Kidney (tissue), 14 donors: ENCODE results near the gene GSTT2B. TPM values are rescaled to one million over a fixed set of nuclear protein-coding genes. Genes with fewer than 3 reads are reported as not detected.
"Not testable (repeated sequence)": the region's sequence is repeated elsewhere in the genome, so short reads cannot be mapped to it uniquely, and the experiment has no call there.

Experiments used
- DNase-seq, 5 donors: peaks; one replicate each; pipeline ENCODE4 v3.0.0-alpha.2; 2013 to 2020
- FAIRE-seq: peaks from 2 replicates; lab custom pipeline; 2012; peaks lifted over from hg19 to GRCh38; lab: Jason Lieb, UNC
- H3K27ac ChIP-seq, 2 donors: one replicate each; pipeline ENCODE4 v1.7.0; 2013; ENCODE audit warnings: low read depth in 2 of 2, low read length in 2 of 2, inconsistent platforms in 1 of 2
- H3K27me3 ChIP-seq: one replicate; pipeline ENCODE4 v1.7.1; 2013; ENCODE audit warnings: low read length, inconsistent platforms; ENCODE audit not compliant: control insufficient read depth, insufficient read depth
- H3K36me3 ChIP-seq, 3 donors: one replicate each; pipeline versions ENCODE4 v1.7.0 to v1.7.1; 2013; ENCODE audit warnings: low read length in 3 of 3, control low read depth in 1 of 3, inconsistent platforms in 1 of 3; ENCODE audit not compliant: insufficient read depth in 3 of 3, control insufficient read depth in 2 of 3
- H3K4me1 ChIP-seq, 3 donors: one replicate each; pipeline versions ENCODE4 v1.7.0 to v1.7.1; 2013; ENCODE audit warnings: low read length in 3 of 3, inconsistent platforms in 1 of 3, low read depth in 1 of 3; ENCODE audit not compliant: control insufficient read depth in 2 of 3, insufficient read depth in 2 of 3
- H3K4me3 ChIP-seq, 3 donors: one replicate each; pipeline versions ENCODE4 v1.7.0 to v1.8.1; 2013; ENCODE audit warnings: low read length in 3 of 3, control low read depth in 1 of 3, inconsistent platforms in 1 of 3
- H3K9ac ChIP-seq, 3 donors: one replicate each; pipeline versions ENCODE4 v1.7.0 to v1.7.1; 2013; ENCODE audit warnings: low read length in 3 of 3, control low read depth in 1 of 3, inconsistent platforms in 1 of 3
- H3K9me3 ChIP-seq, 3 donors: one replicate each; pipeline versions ENCODE4 v1.7.0 to v1.7.1; 2013; ENCODE audit warnings: low read length in 3 of 3, control low read depth in 1 of 3, inconsistent platforms in 1 of 3; ENCODE audit not compliant: control insufficient read depth in 2 of 3, insufficient read depth in 1 of 3
- CTCF ChIP-seq: IDR thresholded peaks from 3 replicates; pipeline ENCODE4 v1.5.1; 2012; ENCODE audit warnings: mild to moderate bottlenecking, moderate library complexity, borderline replicate concordance; ENCODE audit not compliant: insufficient read depth; ENCODE audit errors: extremely low read depth
- intact Hi-C: fragments of 100-400 bp; cut with DNase I; formaldehyde crosslinking; loops from one replicate; pipeline ENCODE4 v1.11.1; 2022
- polyA plus RNA-seq: library from polyadenylated mRNA; stranded (reverse); fragments of 350-450 nt; fragmentation: Illumina TruSeq; extraction: RNeasy Lipid Tissue Mini Kit (QIAGEN cat#74804); gene quantifications from one replicate; pipeline ENCODE4 v1.2.3, GENCODE V29; 2014; ENCODE audit warnings: low read depth, low replicate concordance; ENCODE audit not compliant: insufficient read depth
- total RNA-seq: library from RNA; stranded (reverse); fragmentation: NEBNext Ultra II Directional; extraction: Animal tissue kit (Norgen Biotek cat#: 25700); gene quantifications from one replicate; pipeline ENCODE4 v1.2.1, GENCODE V29; 2021
- donor health status: control.
- donor health status: control.
- donor health status: control.
- donor health status: control.
- donor health status: control.
- donor health status: DM: yes; HTN: yes; CAD: no.
- donor health status: Normal renal cell carcinoma (clear cell type).

Gene GSTT2B
- total and polyA plus RNA-seq, 2 donors from 2014 or later = 10.8 to 20.6 TPM

GRCh38 chr22:23926561-23926960, 34.4 kb downstream of the GSTT2B start:
- TF ChIP-seq CTCF = no peak
- DNase-seq (no peak), FAIRE-seq (no peak)
- H3K4me1 ChIP-seq = no peaks in the 10 kb centered on the region
- H3K9ac ChIP-seq = no peak overlapping the region
- peaks cover 0 to 9% (median 3%) of the 10 kb centered on the region in 3 donors for H3K9me3 ChIP-seq
- no peak overlapping the region for H3K4me3 ChIP-seq
- no peaks in the 10 kb centered on the region for H3K27me3 ChIP-seq
- H3K27ac ChIP-seq = no peak overlapping the region
- peaks cover 0 to 12% (median 0%) of the 10 kb centered on the region in 3 donors for H3K36me3 ChIP-seq
- intact Hi-C loops = no loop called here

GRCh38 chr22:23925020-23925606, 35.9 kb downstream of the GSTT2B start:
- TF ChIP-seq CTCF = no peak
- peaks cover 0 to 12% (median 0%) of the 10 kb centered on the region in 3 donors for H3K36me3 ChIP-seq
- intact Hi-C loops = no loop called here
- H3K4me1 ChIP-seq = peaks cover 0 to 4% (median 0%) of the 10 kb centered on the region in 3 donors
- DNase-seq (no peak), FAIRE-seq (no peak)
- H3K4me3 ChIP-seq = no peak overlapping the region
- H3K9ac ChIP-seq = no peak overlapping the region
- H3K27me3 ChIP-seq = no peaks in the 10 kb centered on the region
- peaks cover 0 to 9% (median 3%) of the 10 kb centered on the region in 3 donors for H3K9me3 ChIP-seq
- no peak overlapping the region for H3K27ac ChIP-seq

- DNase-seq (no peak), FAIRE-seq (no peak)
- H3K4me3 ChIP-seq = no peak overlapping the region
- intact Hi-C loops = no loop called here
- H3K27me3 ChIP-seq = no peaks in the 10 kb centered on the region
- peaks cover 0 to 9% (median 3%) of the 10 kb centered on the region in 3 donors for H3K9me3 ChIP-seq
- peaks cover 0 to 11% (median 0%) of the 10 kb centered on the region in 3 donors for H3K36me3 ChIP-seq
- no peak for TF ChIP-seq CTCF
- peaks cover 0 to 11% (median 3%) of the 10 kb centered on the region in 3 donors for H3K4me1 ChIP-seq
- no peak overlapping the region for H3K27ac ChIP-seq
- H3K9ac ChIP-seq = no peak overlapping the region
These were observed 38.1 kb downstream of the GSTT2B start for GRCh38 chr22:23922921-23923320.

GRCh38 chr22:23921586-23922201, 39.3 kb downstream of the GSTT2B start:
- FAIRE-seq, H3K9ac ChIP-seq, H3K9me3 ChIP-seq, H3K27me3 ChIP-seq, H3K36me3 ChIP-seq, H3K27ac ChIP-seq, H3K4me3 ChIP-seq, intact Hi-C loops: not testable (repeated sequence)
- DNase-seq = peak in 1 of 5 donors; percentile 45
- peaks cover 0 to 11% (median 3%) of the 10 kb centered on the region in 3 donors for H3K4me1 ChIP-seq

- H3K4me3 ChIP-seq, FAIRE-seq, DNase-seq, intact Hi-C loops, H3K9me3 ChIP-seq, H3K27me3 ChIP-seq, H3K36me3 ChIP-seq: not testable (repeated sequence)
- Histone ChIP-seq H3K4me1 (peaks cover 0 to 11% (median 3%) of the 10 kb centered on the region in 3 donors), H3K27ac (peak overlapping the region; percentile 47 to 51), H3K9ac (peak overlapping the region in 1 of 3 donors; percentile 19)
These were observed 40.8 kb downstream of the GSTT2B start for GRCh38 chr22:23920267-23920611.
